Trophoblast cell (in vitro differentiated cells and primary cell): ENCODE results near the gene GNAI2.

Source experiments
- DNase-seq, 2 donors: peaks; one replicate each; pipeline ENCODE4 v3.0.0-alpha.2; 2016
- H2AFZ ChIP-seq: 2 replicates; pipeline ENCODE4 v1.6.1; 2013; ENCODE audit warnings: low read length, moderate library complexity, mild to moderate bottlenecking; ENCODE audit not compliant: insufficient read depth, poor library complexity
- H2AK5ac ChIP-seq: 2 replicates; pipeline ENCODE4 v1.6.1; 2013; ENCODE audit warnings: mild to moderate bottlenecking, low read length
- H2BK120ac ChIP-seq: 2 replicates; pipeline ENCODE4 v1.6.1; 2013; ENCODE audit warnings: low read length, mild to moderate bottlenecking, moderate library complexity; ENCODE audit not compliant: insufficient read depth, poor library complexity
- H2BK12ac ChIP-seq: 2 replicates; pipeline ENCODE4 v1.6.1; 2013; ENCODE audit warnings: mild to moderate bottlenecking, low read length, moderate library complexity
- H2BK5ac ChIP-seq: 2 replicates; pipeline ENCODE4 v1.6.1; 2013; ENCODE audit warnings: low read length, low read depth, moderate library complexity, mild to moderate bottlenecking; ENCODE audit not compliant: poor library complexity
- H3K14ac ChIP-seq: 2 replicates; pipeline ENCODE4 v1.6.1; 2013; ENCODE audit warnings: mild to moderate bottlenecking, low read length
- H3K18ac ChIP-seq: 2 replicates; pipeline ENCODE4 v1.6.1; 2013; ENCODE audit warnings: mild to moderate bottlenecking, low read length
- H3K23ac ChIP-seq: 2 replicates; pipeline ENCODE4 v1.6.1; 2013; ENCODE audit warnings: low read length
- H3K27ac ChIP-seq: 2 replicates; pipeline ENCODE4 v1.5.1; 2013; ENCODE audit warnings: low read depth, mild to moderate bottlenecking, inconsistent platforms, low read length, moderate library complexity
- H3K27me3 ChIP-seq: 2 replicates; pipeline ENCODE4 v1.6.1; 2013; ENCODE audit warnings: inconsistent platforms, mild to moderate bottlenecking, low read length, moderate library complexity; ENCODE audit not compliant: insufficient read depth
- H3K36me3 ChIP-seq, 2 experiments: 1 replicate in 1 of 2; 2 replicates in 1 of 2; pipeline ENCODE4 v1.6.1; 2013; ENCODE audit warnings: low read length in 2 of 2, mild to moderate bottlenecking in 2 of 2, moderate library complexity in 1 of 2; ENCODE audit not compliant: insufficient read depth in 2 of 2, control insufficient read depth in 1 of 2
- H3K4ac ChIP-seq: 2 replicates; pipeline ENCODE4 v1.6.1; 2013; ENCODE audit warnings: low read depth, mild to moderate bottlenecking, low read length, moderate library complexity
- H3K4me1 ChIP-seq, 2 experiments: 1 replicate in 1 of 2; 2 replicates in 1 of 2; pipeline ENCODE4 v1.6.1; 2013; ENCODE audit warnings: low read length in 2 of 2, mild to moderate bottlenecking in 2 of 2, moderate library complexity in 1 of 2; ENCODE audit not compliant: insufficient read depth in 2 of 2, control insufficient read depth in 1 of 2
- H3K4me2 ChIP-seq: 2 replicates; pipeline ENCODE4 v1.6.1; 2013; ENCODE audit warnings: inconsistent platforms, mild to moderate bottlenecking, low read length, moderate library complexity
- H3K4me3 ChIP-seq: 2 replicates; pipeline ENCODE4 v1.5.1; 2013; ENCODE audit warnings: mild to moderate bottlenecking, low read depth, low read length, inconsistent platforms
- H3K79me1 ChIP-seq: one replicate; pipeline ENCODE4 v1.6.1; 2013; ENCODE audit warnings: low read length
- H3K79me2 ChIP-seq: 2 replicates; pipeline ENCODE4 v1.6.1; 2013; ENCODE audit warnings: low read length, mild to moderate bottlenecking; ENCODE audit not compliant: control insufficient read depth, insufficient read depth, poor library complexity
- H3K9ac ChIP-seq: 2 replicates; pipeline ENCODE4 v1.6.1; 2013; ENCODE audit warnings: mild to moderate bottlenecking, low read length
- H3K9me3 ChIP-seq: 2 replicates; pipeline ENCODE4 v1.6.1; 2013; ENCODE audit warnings: low read depth, mild to moderate bottlenecking, control low read depth, inconsistent platforms, low read length; ENCODE audit not compliant: insufficient read depth
- H4K12ac ChIP-seq: 2 replicates; pipeline ENCODE4 v1.6.1; 2013; ENCODE audit warnings: low read depth, mild to moderate bottlenecking, low read length, moderate library complexity
- H4K8ac ChIP-seq: 2 replicates; pipeline ENCODE4 v1.6.1; 2013; ENCODE audit warnings: low read depth, mild to moderate bottlenecking, low read length, moderate library complexity
- H4K91ac ChIP-seq: one replicate; pipeline ENCODE4 v1.6.1; 2013; ENCODE audit warnings: low read depth, mild to moderate bottlenecking, low read length, moderate library complexity
- WGBS: extraction: QIAGEN DNeasy Blood & Tissue Kit; methylation state at CpG from one replicate; pipeline ENCODE4 v1.1.7; 2013; ENCODE audit warnings: missing lambda C conversion rate; ENCODE audit not compliant: insufficient read length, insufficient coverage; ENCODE audit errors: extremely low coverage; 5-methylcytosine and 5-hydroxymethylcytosine counted together

Gene GNAI2

DNA sequence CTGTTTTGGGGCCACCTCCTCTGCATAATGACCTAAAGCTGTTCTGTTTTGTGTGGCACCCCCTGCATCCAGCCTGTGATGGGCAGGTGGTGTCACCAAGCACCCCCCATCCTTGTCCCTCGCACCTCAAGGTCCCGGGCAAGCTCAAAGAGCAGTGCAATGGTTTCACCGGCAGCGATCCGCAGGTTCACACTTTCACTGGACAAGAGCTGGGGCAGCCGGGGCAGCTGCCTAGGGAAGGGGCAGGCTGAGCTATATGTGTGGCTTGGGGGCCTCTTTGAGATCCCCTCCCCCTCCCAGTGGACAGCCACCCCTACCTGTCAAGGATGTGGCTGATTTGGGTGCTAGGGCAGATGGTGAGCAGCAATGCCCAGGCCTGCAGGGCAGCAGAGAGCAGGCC, 53.1 kb downstream of the GNAI2 start:
- no peak overlapping the region for H3K27ac ChIP-seq
- H3K27me3 ChIP-seq: no peaks in the 10 kb centered on the region
- H2AFZ ChIP-seq: no peak overlapping the region
- no peak overlapping the region for H3K4me3 ChIP-seq
- no peak overlapping the region for H2AK5ac ChIP-seq
- no peak overlapping the region for H4K12ac ChIP-seq
- no peak overlapping the region for H2BK120ac ChIP-seq
- H4K8ac ChIP-seq: no peak overlapping the region
- H3K23ac ChIP-seq: no peak overlapping the region
- no peak overlapping the region for H3K14ac ChIP-seq
- H3K9me3 ChIP-seq: peaks cover 7% of the 10 kb centered on the region
- H3K4me2 ChIP-seq: no peak overlapping the region
- no peak overlapping the region for H4K91ac ChIP-seq
- peaks cover 4% of the 10 kb centered on the region for H3K79me2 ChIP-seq
- H2BK12ac ChIP-seq: no peak overlapping the region
- H3K79me1 ChIP-seq: peaks cover 9% of the 10 kb centered on the region
- H3K4ac ChIP-seq: no peak overlapping the region
- H3K18ac ChIP-seq: no peak overlapping the region
- WGBS: no CpG with 5 or more reads among the region's 6 CpGs
- DNase-seq: no peak
- no peak overlapping the region for H3K9ac ChIP-seq
- peaks cover 42 to 43% of the 10 kb centered on the region in 2 experiments for H3K36me3 ChIP-seq
- H3K4me1 ChIP-seq: peaks cover 6 to 10% of the 10 kb centered on the region in 2 experiments
- no peak overlapping the region for H2BK5ac ChIP-seq

DNA sequence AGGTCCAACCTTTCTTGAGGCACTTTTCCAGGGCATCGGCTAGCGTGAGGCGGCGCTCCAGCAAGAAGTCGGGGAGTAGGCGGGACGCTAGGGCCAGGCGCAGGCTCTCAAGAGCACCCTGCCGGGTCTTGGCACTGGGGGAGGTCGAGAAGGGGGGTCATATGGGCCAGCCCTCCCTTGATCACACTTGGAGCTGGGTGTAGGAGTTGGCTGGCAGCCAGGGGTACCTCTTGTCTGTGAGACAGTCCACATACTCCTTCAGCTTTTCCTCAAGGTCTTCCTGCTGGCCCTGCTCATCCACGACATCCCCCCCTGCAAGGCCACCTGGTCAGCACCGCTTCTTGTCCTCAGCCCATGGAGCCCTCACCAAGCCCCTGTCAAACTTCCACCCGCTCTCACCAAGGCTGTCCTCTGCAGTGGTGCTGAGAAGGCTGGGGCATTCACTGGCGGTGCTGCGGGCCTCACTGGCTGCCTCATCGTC, 54.2 kb downstream of the GNAI2 start:
- H3K14ac ChIP-seq: no peak overlapping the region
- H3K23ac ChIP-seq: no peak overlapping the region
- peaks cover 9% of the 10 kb centered on the region for H3K79me1 ChIP-seq
- no CpG with 5 or more reads among the region's 16 CpGs for WGBS
- no peak overlapping the region for H4K91ac ChIP-seq
- no peak for DNase-seq
- H2AFZ ChIP-seq: no peak overlapping the region
- no peak overlapping the region for H2BK12ac ChIP-seq
- no peaks in the 10 kb centered on the region for H3K27me3 ChIP-seq
- no peak overlapping the region for H3K4ac ChIP-seq
- no peak overlapping the region for H3K4me3 ChIP-seq
- peaks cover 6 to 10% of the 10 kb centered on the region in 2 experiments for H3K4me1 ChIP-seq
- H3K9me3 ChIP-seq: peaks cover 7% of the 10 kb centered on the region
- no peak overlapping the region for H3K27ac ChIP-seq
- H2BK5ac ChIP-seq: no peak overlapping the region
- H3K18ac ChIP-seq: no peak overlapping the region
- no peak overlapping the region for H2BK120ac ChIP-seq
- H3K9ac ChIP-seq: no peak overlapping the region
- no peak overlapping the region for H2AK5ac ChIP-seq
- no peak overlapping the region for H3K4me2 ChIP-seq
- peaks cover 4% of the 10 kb centered on the region for H3K79me2 ChIP-seq
- no peak overlapping the region for H4K12ac ChIP-seq
- H4K8ac ChIP-seq: no peak overlapping the region
- peaks cover 42 to 43% of the 10 kb centered on the region in 2 experiments for H3K36me3 ChIP-seq

DNA sequence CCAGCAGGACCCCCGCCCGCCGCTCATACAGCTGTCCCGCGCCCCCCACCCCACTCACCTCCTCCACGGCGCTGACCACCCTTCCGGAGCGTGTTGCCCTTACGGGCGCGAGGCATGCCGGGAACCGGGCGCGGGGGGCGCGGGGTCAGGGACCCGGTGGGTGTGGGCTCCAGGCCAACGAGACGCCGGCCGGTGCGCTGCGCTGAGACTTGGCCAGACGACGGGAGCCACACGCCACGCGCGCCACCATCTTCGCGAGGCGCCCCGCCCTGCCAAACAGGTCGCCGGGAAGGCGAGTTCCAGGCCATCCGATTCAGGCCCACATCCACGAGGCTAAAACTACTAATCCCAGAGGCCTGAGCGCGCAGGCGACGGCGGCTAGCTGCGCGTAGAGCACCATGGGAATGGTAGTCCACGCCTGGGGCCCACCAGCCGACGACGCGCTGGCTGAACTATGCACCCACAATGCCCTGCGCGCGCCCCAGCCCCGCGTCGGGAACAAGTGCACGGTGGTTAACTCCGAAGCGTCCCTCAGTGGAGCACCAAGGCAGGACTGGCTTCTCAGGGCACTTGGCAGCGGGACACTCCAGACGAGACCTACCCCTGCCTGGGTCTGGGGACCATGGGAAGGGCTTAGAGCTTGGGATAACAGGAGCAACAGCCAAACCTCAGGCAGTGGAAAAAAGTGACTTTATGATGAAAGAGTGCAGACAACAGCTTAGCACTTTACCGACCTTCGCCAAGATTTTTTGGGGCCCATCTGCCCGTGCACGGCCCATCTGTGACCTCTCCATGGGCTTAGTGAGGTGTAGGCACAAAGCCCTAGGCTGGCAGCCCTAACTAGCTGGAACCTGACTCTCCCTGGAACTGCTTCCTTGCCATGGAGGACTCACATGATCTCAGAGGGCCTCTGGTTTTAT, 56.4 kb downstream of the GNAI2 start, which contains the start of gene IFRD2:
TSS of gene IFRD2 (minus strand) at position 271 of the 920 bp plus-strand sequence. CDS start at position 116, 155 bp downstream.
- Histone ChIP-seq H3K4me3 (peak within 1 kb of the TSS; percentile 87), H3K9ac (peak within 1 kb of the TSS; percentile 92), H3K36me3 (peaks cover 35 to 36% of the 10 kb centered on the region in 2 experiments), H3K23ac (no peak within 1 kb of the TSS), H2AFZ (peak within 1 kb of the TSS; percentile 77), H2AK5ac (peak within 1 kb of the TSS; percentile 78), H2BK12ac (no peak within 1 kb of the TSS), H3K79me2 (peaks cover 4% of the 10 kb centered on the region), H2BK120ac (peak within 1 kb of the TSS; percentile 4), H3K4me2 (peak within 1 kb of the TSS; percentile 99), H4K12ac (peak within 1 kb of the TSS; percentile 82), H3K14ac (peak within 1 kb of the TSS; percentile 56), H3K4ac (peak within 1 kb of the TSS; percentile 91), H3K79me1 (peaks cover 9% of the 10 kb centered on the region), H2BK5ac (peak within 1 kb of the TSS; percentile 15), H3K4me1 (peaks cover 6 to 10% of the 10 kb centered on the region in 2 experiments), H4K8ac (peak within 1 kb of the TSS; percentile 93), H3K18ac (peak within 1 kb of the TSS; percentile 48), H4K91ac (peak within 1 kb of the TSS; percentile 71), H3K27ac (no peak within 1 kb of the TSS), H3K27me3 (no peaks in the 10 kb centered on the region), H3K9me3 (peaks cover 2% of the 10 kb centered on the region)
- peak; percentile 97 to 98 for DNase-seq
- WGBS: no CpG with 5 or more reads among the region's 67 CpGs

- no CpG with 5 or more reads among the region's 12 CpGs for WGBS
- no peak for DNase-seq
- no peak overlapping the region for H3K27ac ChIP-seq
- peak overlapping the region; percentile 53 for H4K91ac ChIP-seq
- H4K12ac ChIP-seq: peak overlapping the region; percentile 82
- peaks cover 4% of the 10 kb centered on the region for H3K79me2 ChIP-seq
- no peak overlapping the region for H2BK5ac ChIP-seq
- H3K4me3 ChIP-seq: no peak overlapping the region
- peak overlapping the region; percentile 93 for H4K8ac ChIP-seq
- peaks cover 10% of the 10 kb centered on the region for H3K79me1 ChIP-seq
- no peak overlapping the region for H3K9ac ChIP-seq
- peaks cover 6 to 11% of the 10 kb centered on the region in 2 experiments for H3K4me1 ChIP-seq
- peaks cover 27 to 28% of the 10 kb centered on the region in 2 experiments for H3K36me3 ChIP-seq
- H2AFZ ChIP-seq: no peak overlapping the region
- H3K4me2 ChIP-seq: no peak overlapping the region
- no peak overlapping the region for H3K14ac ChIP-seq
- peaks cover 1% of the 10 kb centered on the region for H3K9me3 ChIP-seq
- H3K18ac ChIP-seq: no peak overlapping the region
- H3K4ac ChIP-seq: no peak overlapping the region
- H2AK5ac ChIP-seq: no peak overlapping the region
- no peaks in the 10 kb centered on the region for H3K27me3 ChIP-seq
- H2BK12ac ChIP-seq: no peak overlapping the region
- no peak overlapping the region for H3K23ac ChIP-seq
- no peak overlapping the region for H2BK120ac ChIP-seq
Observed at GRCh38 chr3:50293079-50293801, 57.2 kb downstream of the GNAI2 start.
